Measurements from ENCODE around the gene BABAM2.
A peak's percentile ranks its signal among the peaks of the same experiment; 100 is the strongest.
"Not testable (repeated sequence)": the region's sequence is repeated elsewhere in the genome, so short reads cannot be mapped to it uniquely, and the experiment has no call there.

The BABAM2 gene

GRCh38 chr2:27878825-27879224 lies 11.7 kb upstream of the BABAM2 start:
- Histone ChIP-seq H3K4me3 (ENCODE audit: low read length in 2 of 2) (no peak overlapping the region), H3K27me3 (ENCODE audit: control insufficient read depth in 1 of 2, insufficient read depth in 2 of 2, low read length in 2 of 2) (no peaks in the 10 kb centered on the region), H3K9ac (ENCODE audit: low read length in 2 of 2) (no peak overlapping the region), H3K36me3 (ENCODE audit: control insufficient read depth in 2 of 2, insufficient read depth in 2 of 2, low read length in 2 of 2) (no peaks in the 10 kb centered on the region), H3K27ac (ENCODE audit: low read length) (no peak overlapping the region), H3K4me1 (ENCODE audit: control insufficient read depth, insufficient read depth, low read length) (no peaks in the 10 kb centered on the region), H3K9me3 (ENCODE audit: control insufficient read depth in 2 of 2, low read length in 2 of 2) (no peaks in the 10 kb centered on the region)

- not testable (repeated sequence) for H3K4me1 ChIP-seq (ENCODE audit: control insufficient read depth, insufficient read depth, low read length); H3K4me3 ChIP-seq (ENCODE audit: low read length in 2 of 2); H3K27ac ChIP-seq (ENCODE audit: low read length); H3K9ac ChIP-seq (ENCODE audit: low read length in 2 of 2); H3K27me3 ChIP-seq (ENCODE audit: control insufficient read depth in 1 of 2, insufficient read depth in 2 of 2, low read length in 2 of 2); H3K36me3 ChIP-seq (ENCODE audit: control insufficient read depth in 2 of 2, insufficient read depth in 2 of 2, low read length in 2 of 2); H3K9me3 ChIP-seq (ENCODE audit: control insufficient read depth in 2 of 2, low read length in 2 of 2)
Measured at GRCh38 chr2:27881815-27882583, 8.5 kb upstream of the BABAM2 start.

GRCh38 chr2:27882584-27882922 lies 8.0 kb upstream of the BABAM2 start:
- not testable (repeated sequence) for H3K9me3 ChIP-seq (ENCODE audit: control insufficient read depth in 2 of 2, low read length in 2 of 2); H3K27me3 ChIP-seq (ENCODE audit: control insufficient read depth in 1 of 2, insufficient read depth in 2 of 2, low read length in 2 of 2); H3K36me3 ChIP-seq (ENCODE audit: control insufficient read depth in 2 of 2, insufficient read depth in 2 of 2, low read length in 2 of 2); H3K27ac ChIP-seq (ENCODE audit: low read length); H3K4me1 ChIP-seq (ENCODE audit: control insufficient read depth, insufficient read depth, low read length); H3K4me3 ChIP-seq (ENCODE audit: low read length in 2 of 2); H3K9ac ChIP-seq (ENCODE audit: low read length in 2 of 2)

- Histone ChIP-seq H3K36me3 (ENCODE audit: control insufficient read depth in 2 of 2, insufficient read depth in 2 of 2, low read length in 2 of 2) (no peaks in the 10 kb centered on the region), H3K9me3 (ENCODE audit: control insufficient read depth in 2 of 2, low read length in 2 of 2) (no peaks in the 10 kb centered on the region)
Measured at GRCh38 chr2:27884601-27885000, 5.9 kb upstream of the BABAM2 start.

GRCh38 chr2:27885234-27885633 lies 5.3 kb upstream of the BABAM2 start:
- no peaks in the 10 kb centered on the region for H3K9me3 ChIP-seq (ENCODE audit: control insufficient read depth in 2 of 2, low read length in 2 of 2)
- no peaks in the 10 kb centered on the region for H3K36me3 ChIP-seq (ENCODE audit: control insufficient read depth in 2 of 2, insufficient read depth in 2 of 2, low read length in 2 of 2)
- H3K9ac ChIP-seq (ENCODE audit: low read length in 2 of 2): no peak overlapping the region
- no peak overlapping the region for H3K27ac ChIP-seq (ENCODE audit: low read length)
- no peak overlapping the region for H3K4me3 ChIP-seq (ENCODE audit: low read length in 2 of 2)
- no peaks in the 10 kb centered on the region for H3K27me3 ChIP-seq (ENCODE audit: control insufficient read depth in 1 of 2, insufficient read depth in 2 of 2, low read length in 2 of 2)
- no peaks in the 10 kb centered on the region for H3K4me1 ChIP-seq (ENCODE audit: control insufficient read depth, insufficient read depth, low read length)

More at GRCh38 chr2:27884601-27885000, 5.9 kb upstream of the BABAM2 start:
- Histone ChIP-seq H3K9ac (ENCODE audit: low read length in 2 of 2) (no peak overlapping the region), H3K27ac (ENCODE audit: low read length) (no peak overlapping the region), H3K4me1 (ENCODE audit: control insufficient read depth, insufficient read depth, low read length) (no peaks in the 10 kb centered on the region), H3K4me3 (ENCODE audit: low read length in 2 of 2) (no peak overlapping the region), H3K27me3 (ENCODE audit: control insufficient read depth in 1 of 2, insufficient read depth in 2 of 2, low read length in 2 of 2) (no peaks in the 10 kb centered on the region)

- Histone ChIP-seq H3K4me1 (ENCODE audit: control insufficient read depth, insufficient read depth, low read length) (no peaks in the 10 kb centered on the region), H3K36me3 (ENCODE audit: control insufficient read depth in 2 of 2, insufficient read depth in 2 of 2, low read length in 2 of 2) (no peaks in the 10 kb centered on the region), H3K4me3 (ENCODE audit: low read length in 2 of 2) (no peak overlapping the region), H3K9me3 (ENCODE audit: control insufficient read depth in 2 of 2, low read length in 2 of 2) (no peaks in the 10 kb centered on the region), H3K27ac (ENCODE audit: low read length) (no peak overlapping the region), H3K27me3 (ENCODE audit: control insufficient read depth in 1 of 2, insufficient read depth in 2 of 2, low read length in 2 of 2) (no peaks in the 10 kb centered on the region), H3K9ac (ENCODE audit: low read length in 2 of 2) (no peak overlapping the region)
Measured at GRCh38 chr2:27885661-27886060, 4.9 kb upstream of the BABAM2 start.

- Histone ChIP-seq H3K27me3 (ENCODE audit: control insufficient read depth in 1 of 2, insufficient read depth in 2 of 2, low read length in 2 of 2) (no peaks in the 10 kb centered on the region), H3K9me3 (ENCODE audit: control insufficient read depth in 2 of 2, low read length in 2 of 2) (no peaks in the 10 kb centered on the region), H3K4me1 (ENCODE audit: control insufficient read depth, insufficient read depth, low read length) (no peaks in the 10 kb centered on the region), H3K27ac (ENCODE audit: low read length) (no peak overlapping the region), H3K36me3 (ENCODE audit: control insufficient read depth in 2 of 2, insufficient read depth in 2 of 2, low read length in 2 of 2) (no peaks in the 10 kb centered on the region), H3K9ac (ENCODE audit: low read length in 2 of 2) (no peak overlapping the region), H3K4me3 (ENCODE audit: low read length in 2 of 2) (no peak overlapping the region)
Measured at GRCh38 chr2:27886322-27886721, 4.2 kb upstream of the BABAM2 start.

GRCh38 chr2:27887111-27887510 lies 3.4 kb upstream of the BABAM2 start:
- H3K4me1 ChIP-seq (ENCODE audit: control insufficient read depth, insufficient read depth, low read length): no peaks in the 10 kb centered on the region
- no peak overlapping the region for H3K4me3 ChIP-seq (ENCODE audit: low read length in 2 of 2)
- no peak overlapping the region for H3K27ac ChIP-seq (ENCODE audit: low read length)

GRCh38 chr2:27887830-27888229 lies 2.7 kb upstream of the BABAM2 start:
- no peaks in the 10 kb centered on the region for H3K36me3 ChIP-seq (ENCODE audit: control insufficient read depth in 2 of 2, insufficient read depth in 2 of 2, low read length in 2 of 2)
- H3K4me3 ChIP-seq (ENCODE audit: low read length in 2 of 2): no peak overlapping the region
- H3K4me1 ChIP-seq (ENCODE audit: control insufficient read depth, insufficient read depth, low read length): no peaks in the 10 kb centered on the region
- H3K27me3 ChIP-seq (ENCODE audit: control insufficient read depth in 1 of 2, insufficient read depth in 2 of 2, low read length in 2 of 2): no peaks in the 10 kb centered on the region
- H3K27ac ChIP-seq (ENCODE audit: low read length): no peak overlapping the region
- no peaks in the 10 kb centered on the region for H3K9me3 ChIP-seq (ENCODE audit: control insufficient read depth in 2 of 2, low read length in 2 of 2)
- H3K9ac ChIP-seq (ENCODE audit: low read length in 2 of 2): no peak overlapping the region

More at GRCh38 chr2:27887111-27887510, 3.4 kb upstream of the BABAM2 start:
- H3K27me3 ChIP-seq (ENCODE audit: control insufficient read depth in 1 of 2, insufficient read depth in 2 of 2, low read length in 2 of 2): no peaks in the 10 kb centered on the region
- H3K36me3 ChIP-seq (ENCODE audit: control insufficient read depth in 2 of 2, insufficient read depth in 2 of 2, low read length in 2 of 2): no peaks in the 10 kb centered on the region
- no peaks in the 10 kb centered on the region for H3K9me3 ChIP-seq (ENCODE audit: control insufficient read depth in 2 of 2, low read length in 2 of 2)
- no peak overlapping the region for H3K9ac ChIP-seq (ENCODE audit: low read length in 2 of 2)

- no peaks in the 10 kb centered on the region for H3K4me1 ChIP-seq (ENCODE audit: control insufficient read depth, insufficient read depth, low read length)
- H3K27me3 ChIP-seq (ENCODE audit: control insufficient read depth in 1 of 2, insufficient read depth in 2 of 2, low read length in 2 of 2): no peaks in the 10 kb centered on the region
- H3K36me3 ChIP-seq (ENCODE audit: control insufficient read depth in 2 of 2, insufficient read depth in 2 of 2, low read length in 2 of 2): no peaks in the 10 kb centered on the region
- H3K9ac ChIP-seq (ENCODE audit: low read length in 2 of 2): no peak overlapping the region
- no peak overlapping the region for H3K4me3 ChIP-seq (ENCODE audit: low read length in 2 of 2)
- H3K9me3 ChIP-seq (ENCODE audit: control insufficient read depth in 2 of 2, low read length in 2 of 2): no peaks in the 10 kb centered on the region
- no peak overlapping the region for H3K27ac ChIP-seq (ENCODE audit: low read length)
Measured at GRCh38 chr2:27888790-27889189, 1.7 kb upstream of the BABAM2 start.

- H3K4me3 ChIP-seq (ENCODE audit: low read length in 2 of 2): peak overlapping the region; percentile 94
- H3K4me1 ChIP-seq (ENCODE audit: control insufficient read depth, insufficient read depth, low read length): no peaks in the 10 kb centered on the region
- no peaks in the 10 kb centered on the region for H3K36me3 ChIP-seq (ENCODE audit: control insufficient read depth in 2 of 2, insufficient read depth in 2 of 2, low read length in 2 of 2)
- no peaks in the 10 kb centered on the region for H3K27me3 ChIP-seq (ENCODE audit: control insufficient read depth in 1 of 2, insufficient read depth in 2 of 2, low read length in 2 of 2)
- peak overlapping the region; percentile 83 for H3K27ac ChIP-seq (ENCODE audit: low read length)
- peak overlapping the region; percentile 86 to 99 for H3K9ac ChIP-seq (ENCODE audit: low read length in 2 of 2)
- no peaks in the 10 kb centered on the region for H3K9me3 ChIP-seq (ENCODE audit: control insufficient read depth in 2 of 2, low read length in 2 of 2)
Measured at GRCh38 chr2:27889774-27890145, 769 bp upstream of the BABAM2 start.
